ENCODE measurements around the gene TBC1D22A.
"Not testable (repeated sequence)": the region's sequence is repeated elsewhere in the genome, so short reads cannot be mapped to it uniquely, and the experiment has no call there.

TBC1D22A gene

DNA sequence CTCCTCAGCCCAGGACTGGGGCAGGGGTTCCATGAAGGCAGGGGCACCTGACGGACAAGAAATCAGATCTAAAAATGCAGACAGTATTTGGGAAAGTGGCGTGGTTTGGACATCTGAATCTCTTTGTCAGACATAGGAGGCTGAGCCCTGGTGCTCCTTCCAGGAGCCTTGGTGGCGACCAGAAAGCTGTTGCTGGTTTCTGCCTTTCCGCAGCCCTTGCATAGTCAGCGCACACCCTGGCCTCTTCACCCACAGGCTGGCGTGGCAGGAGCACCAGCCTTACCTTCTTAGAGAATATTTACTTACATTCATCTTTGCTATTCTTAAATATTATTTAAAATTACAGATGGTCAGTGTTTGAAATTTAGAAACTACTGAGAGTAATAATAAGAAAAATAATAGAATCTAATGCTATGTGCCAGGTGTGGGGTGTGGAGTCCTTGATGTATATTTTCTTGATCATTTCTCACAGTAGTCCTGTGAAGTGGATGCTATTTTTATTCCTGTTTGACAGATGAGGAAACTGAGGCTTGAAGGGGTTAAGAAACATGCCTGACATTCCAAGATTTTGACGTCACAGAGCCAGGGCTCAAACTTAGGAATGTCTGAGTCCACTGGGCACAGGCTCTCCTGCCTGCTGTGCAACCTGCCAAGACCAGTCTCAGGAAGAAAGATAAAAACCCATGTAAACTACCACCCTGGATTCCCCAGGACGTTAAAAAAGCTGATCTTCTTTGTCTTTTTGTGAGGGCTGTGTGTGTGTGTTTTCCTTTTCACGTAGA is 51.6 kb downstream of the TBC1D22A start:
- DNase-seq (ENCODE audit: low read depth), result no peak

DNA sequence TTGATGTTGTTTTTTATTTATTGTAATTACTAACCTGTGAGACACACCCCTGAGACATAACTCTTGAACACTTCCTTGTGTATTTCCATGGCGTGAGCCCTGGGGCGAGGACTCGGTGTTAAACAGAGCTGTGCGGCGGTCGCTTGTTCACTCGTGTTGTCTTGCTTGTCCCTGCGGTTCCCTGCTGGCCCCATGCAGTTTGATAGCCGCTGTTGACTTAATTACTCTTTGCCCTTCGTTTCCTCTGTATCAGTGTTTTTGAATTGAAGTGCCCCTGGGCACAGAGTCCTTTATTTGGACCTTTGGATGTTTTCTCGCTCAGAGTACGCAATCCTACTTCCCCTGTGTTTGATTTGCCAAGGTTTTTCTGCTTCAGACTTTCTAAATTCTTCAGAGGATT is 52.7 kb downstream of the TBC1D22A start:
- no peak for DNase-seq (ENCODE audit: low read depth)

DNA sequence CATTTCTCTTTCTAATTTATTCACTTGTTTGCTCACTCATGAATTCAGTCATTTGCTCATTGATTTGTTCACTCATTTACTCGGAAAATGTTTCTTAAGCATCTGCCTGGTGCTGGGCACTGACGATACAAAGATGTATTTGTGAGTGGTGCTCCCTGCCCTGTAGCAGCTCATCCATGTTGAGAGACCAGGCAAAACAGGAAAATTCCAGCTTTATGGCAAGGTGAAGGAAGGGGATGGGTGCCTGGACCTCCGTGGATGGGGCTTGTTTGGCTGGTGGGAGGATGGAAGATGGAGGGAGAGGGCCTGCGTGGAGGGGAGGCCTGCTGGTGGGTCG is 53.1 kb downstream of the TBC1D22A start:
- DNase-seq (ENCODE audit: low read depth), result no peak

DNA sequence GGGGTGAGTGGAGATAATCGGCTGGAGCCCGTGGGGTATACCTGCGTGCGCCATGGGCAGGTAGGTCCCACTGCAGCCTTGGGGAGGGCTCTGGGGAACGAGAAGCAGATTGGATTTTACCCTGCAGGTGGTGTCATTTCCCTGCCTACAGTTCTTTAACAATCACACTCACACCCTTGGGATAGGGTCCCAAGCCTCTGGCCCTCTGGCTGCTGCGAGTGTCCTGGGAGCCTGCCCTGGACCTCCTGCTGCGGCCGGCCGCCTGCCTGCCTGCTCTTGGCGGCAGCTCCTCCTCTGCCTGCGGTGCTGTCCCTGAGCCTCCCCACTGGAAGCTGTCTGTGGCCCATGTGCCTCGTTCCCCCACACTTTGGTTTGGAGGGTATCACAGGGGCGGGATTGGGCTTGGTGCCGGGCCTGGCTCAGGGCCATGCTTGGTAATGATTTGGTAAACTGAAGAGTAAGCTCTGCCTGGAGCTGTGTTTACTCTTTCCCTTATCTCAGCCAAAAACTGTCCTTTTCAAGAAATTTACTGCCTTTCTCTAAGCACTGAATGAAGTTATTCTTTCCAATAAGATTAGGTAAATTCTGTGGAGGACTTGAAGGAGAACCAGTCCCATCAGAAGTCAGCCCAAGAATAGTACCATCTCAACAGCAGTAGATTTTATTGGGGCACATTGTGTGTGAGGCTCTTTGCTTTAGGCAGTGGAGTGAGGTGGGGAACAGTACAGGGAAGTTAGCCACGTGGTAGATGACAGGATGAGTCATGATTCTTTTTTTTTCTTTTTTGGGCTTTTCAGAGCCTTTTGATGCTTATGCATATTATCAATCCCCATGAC is 53.7 kb downstream of the TBC1D22A start:
- no peak for DNase-seq (ENCODE audit: low read depth)

DNA sequence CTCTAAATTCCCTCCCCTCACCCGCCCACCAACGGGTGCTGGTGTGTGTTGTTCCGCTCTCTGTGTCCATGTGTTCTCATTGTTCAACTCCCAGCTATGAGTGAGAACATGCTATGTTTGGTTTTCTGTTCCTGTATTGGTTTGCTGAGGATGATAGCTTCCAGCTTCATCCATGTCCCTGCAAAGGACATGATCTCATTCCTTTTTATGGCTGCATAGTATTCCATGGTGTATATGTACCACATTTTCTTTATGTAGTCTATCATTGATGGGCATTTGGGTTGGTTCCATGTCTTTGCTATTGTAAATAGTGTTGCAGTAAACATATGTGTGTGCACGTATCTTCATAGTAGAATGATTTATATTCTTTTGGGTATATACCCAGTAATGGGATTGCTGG is 54.9 kb downstream of the TBC1D22A start:
- DNase-seq (ENCODE audit: low read depth), result not testable (repeated sequence)

DNA sequence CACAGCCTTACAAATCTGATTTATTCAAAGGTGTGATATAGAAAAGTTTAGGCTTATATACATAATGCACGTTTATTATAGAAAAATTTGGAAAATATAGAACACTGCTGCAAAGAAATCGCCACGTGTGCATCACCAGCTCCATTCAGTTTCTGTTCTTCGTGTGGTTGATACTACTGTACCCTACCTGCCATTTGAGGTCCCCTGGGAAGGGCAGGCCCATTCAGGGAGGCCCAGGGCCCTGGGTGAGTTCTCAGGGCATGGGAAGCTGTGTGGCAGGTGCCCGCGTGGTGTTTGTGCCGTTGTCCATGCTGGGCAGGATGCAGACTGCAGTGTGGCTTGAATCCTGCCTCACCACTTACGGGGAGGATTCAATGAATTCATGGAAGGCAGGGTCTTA is 60.8 kb downstream of the TBC1D22A start:
- DNase-seq (ENCODE audit: low read depth), result no peak

DNA sequence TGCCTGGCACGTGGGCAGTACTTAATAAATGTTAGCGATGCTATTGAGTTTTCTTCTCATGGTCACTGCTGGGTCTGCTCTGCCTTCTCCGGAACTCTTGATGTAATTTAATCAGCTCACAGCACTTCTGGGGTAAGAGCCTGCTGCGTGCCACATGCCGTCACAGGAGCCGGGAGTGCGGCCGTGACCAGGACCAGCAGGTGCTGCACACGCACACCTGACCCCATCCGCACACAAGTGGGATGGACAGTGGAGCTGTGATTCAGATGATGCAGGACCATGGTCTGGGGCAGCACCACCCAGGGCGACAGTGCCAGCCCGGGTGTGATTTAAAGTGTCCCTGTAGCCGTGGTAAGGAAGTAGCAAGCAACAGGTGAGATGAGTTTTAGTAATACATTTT is 61.2 kb downstream of the TBC1D22A start:
- no peak for DNase-seq (ENCODE audit: low read depth)

DNA sequence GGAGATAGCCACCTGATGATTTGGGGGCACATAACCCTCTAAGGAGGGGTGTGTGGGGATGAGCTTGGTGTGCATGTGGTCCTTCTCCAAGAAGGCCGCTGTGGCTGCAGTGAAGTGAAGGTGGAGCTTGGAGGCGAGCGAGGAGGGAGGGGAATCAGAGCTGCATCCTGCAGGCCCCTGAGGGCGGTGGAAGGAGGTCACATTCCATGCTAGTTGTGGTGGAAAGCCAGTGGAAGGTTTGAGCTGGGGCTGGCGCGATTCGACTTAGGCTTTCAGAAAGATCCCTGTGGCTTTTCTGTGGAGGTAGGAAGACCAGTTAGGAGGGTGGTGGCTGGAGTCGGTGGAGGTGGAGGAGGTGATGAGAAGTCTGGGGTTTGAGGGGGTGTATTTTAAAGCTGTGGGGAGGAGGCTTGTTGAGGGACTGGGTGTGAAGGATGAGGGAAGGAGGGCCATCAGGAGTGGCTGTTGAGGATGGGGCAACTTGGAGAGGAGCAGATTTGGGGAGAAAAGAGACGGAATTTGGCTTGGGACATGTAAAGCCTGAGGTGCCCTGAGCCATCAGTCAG is 62.0 kb downstream of the TBC1D22A start:
- DNase-seq (ENCODE audit: low read depth), result no peak

DNA sequence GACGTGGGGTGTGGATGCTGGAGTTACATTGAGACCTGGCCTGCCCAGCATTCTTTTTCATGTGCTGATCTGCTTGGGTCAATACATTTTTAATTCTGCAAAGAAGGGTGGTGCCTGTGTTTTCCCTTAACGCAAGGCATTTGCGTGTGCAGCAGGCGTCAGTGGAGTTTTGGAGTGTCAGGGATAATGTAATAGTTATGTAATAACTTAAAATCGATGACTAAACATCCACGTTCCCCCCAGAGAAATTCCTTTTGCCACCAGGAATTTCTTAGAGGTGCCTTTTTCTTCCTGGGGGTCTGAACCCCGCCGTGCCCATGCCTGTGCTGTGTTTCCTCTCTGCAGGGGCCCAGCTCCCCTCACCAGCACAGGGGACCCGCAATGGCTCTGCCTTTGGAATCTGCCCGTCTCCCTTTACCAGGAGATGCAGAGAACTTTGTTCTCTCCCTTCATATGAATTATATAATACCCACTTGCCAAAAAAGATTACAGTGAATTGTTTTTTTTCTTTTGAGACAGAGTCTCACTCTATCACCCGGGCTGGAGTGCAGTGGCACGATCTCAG is 62.6 kb downstream of the TBC1D22A start:
- no peak for DNase-seq (ENCODE audit: low read depth)

DNA sequence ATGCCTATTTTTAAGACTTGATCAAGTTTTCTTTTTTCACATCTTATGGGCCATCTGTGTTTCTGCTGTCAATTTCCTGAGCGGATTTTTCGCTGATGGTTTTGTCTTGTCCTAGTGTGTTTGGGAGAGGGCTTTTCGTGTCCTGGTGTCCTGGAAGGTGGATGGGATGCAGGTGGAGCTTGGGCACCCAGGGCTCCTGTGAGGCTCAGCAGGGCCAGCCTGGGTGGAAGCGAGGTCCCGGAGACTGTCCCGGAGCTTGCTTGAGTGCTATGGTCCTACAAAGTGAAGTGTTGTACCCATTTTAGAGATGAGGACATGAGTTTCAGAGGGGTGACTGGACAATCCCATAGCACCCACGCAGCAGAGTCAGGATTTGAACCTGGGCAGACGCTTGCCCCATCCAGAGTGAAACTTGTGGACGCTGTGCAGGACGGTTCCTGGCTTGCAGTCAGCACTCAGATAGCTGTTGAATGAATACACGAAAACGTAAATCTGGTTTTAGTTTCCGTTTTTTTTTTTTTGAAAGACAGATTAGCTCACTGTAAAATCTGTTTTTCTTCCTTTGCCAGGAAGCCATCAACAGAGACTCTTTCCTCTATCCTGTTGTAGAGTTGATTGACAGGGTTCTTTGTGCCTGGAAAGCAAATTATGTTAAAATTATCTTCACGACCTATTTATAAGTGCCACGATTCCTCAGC is 64.1 kb downstream of the TBC1D22A start:
- DNase-seq (ENCODE audit: low read depth), result no peak

DNA sequence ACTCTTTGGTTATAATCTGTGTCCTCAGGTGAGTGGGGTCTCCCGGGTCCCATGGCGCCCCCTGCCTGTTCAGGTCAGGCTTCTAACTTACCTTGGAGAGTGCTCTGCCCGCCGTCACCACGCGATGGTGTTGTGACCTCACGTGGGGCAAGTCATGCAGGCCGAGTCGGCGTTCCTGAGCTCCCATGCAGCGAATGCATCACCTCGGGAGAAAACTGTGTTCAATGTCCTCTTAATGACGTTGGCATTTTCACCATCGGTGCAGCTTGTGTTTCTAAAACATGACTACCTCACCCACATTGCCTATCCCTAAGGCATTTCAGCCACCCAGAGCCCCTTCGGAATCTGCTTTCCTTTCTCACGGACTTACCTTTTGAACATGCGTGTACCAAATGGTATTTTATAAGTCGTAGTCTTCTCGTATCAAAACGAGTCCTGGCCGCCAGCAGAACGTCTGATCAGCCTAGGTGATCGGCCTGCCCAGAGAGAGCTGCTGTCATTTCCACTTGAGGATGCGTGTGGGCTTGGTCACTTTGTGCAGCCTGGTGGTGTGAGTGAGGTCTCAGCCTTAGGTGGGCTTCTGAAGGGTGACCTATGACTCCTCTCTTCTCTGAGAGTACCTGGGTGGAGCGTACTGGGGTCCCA is 64.8 kb downstream of the TBC1D22A start:
- DNase-seq (ENCODE audit: low read depth), result no peak

DNA sequence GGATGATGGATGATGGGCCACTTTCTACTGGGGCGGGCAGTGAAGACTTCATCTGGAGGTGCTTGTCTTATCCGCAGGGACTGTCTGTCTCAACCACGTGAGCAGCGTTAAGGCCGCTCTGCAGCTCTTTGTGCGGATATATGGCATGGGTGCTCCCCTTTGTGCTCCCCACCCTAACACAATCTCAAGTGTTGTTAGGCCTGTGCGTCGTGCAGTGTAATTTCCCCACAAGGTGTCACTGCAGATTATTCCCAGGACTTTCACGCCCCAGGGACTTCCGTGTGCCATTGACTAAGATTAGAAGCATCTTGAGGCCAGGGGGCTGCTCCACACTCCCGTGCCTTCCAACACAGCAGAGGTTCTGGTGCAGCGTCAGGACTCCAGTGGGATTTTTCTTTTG is 65.3 kb downstream of the TBC1D22A start:
- DNase-seq (ENCODE audit: low read depth), result no peak

DNA sequence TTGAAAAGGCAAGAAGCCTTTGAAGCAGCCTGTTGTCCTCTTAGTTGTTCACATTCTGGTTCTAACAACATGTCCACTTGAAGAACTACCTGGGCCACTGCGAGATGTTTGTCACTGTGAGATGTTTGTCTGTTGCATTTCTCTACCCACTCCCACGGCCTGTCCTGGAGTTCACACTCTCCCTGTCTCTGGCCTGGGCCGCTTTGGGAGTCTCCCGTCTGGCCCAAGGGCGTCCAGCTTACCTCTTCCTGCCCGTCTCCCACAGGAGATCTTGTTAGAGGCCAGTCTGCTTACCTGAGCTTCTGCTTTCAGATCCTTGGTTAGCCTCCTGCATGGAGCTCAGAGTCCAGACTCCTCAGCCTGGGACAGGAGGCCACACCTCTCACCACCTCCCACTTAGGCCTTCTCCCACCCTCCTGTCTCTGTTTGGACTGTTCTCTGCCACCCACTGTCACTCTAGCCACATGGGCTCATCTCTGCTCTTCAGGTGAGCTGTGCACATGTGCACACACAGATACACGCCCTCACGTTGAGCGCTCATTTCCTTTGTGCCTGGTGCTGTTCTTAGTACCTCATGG is 66.0 kb downstream of the TBC1D22A start:
- DNase-seq (ENCODE audit: low read depth), result no peak

DNA sequence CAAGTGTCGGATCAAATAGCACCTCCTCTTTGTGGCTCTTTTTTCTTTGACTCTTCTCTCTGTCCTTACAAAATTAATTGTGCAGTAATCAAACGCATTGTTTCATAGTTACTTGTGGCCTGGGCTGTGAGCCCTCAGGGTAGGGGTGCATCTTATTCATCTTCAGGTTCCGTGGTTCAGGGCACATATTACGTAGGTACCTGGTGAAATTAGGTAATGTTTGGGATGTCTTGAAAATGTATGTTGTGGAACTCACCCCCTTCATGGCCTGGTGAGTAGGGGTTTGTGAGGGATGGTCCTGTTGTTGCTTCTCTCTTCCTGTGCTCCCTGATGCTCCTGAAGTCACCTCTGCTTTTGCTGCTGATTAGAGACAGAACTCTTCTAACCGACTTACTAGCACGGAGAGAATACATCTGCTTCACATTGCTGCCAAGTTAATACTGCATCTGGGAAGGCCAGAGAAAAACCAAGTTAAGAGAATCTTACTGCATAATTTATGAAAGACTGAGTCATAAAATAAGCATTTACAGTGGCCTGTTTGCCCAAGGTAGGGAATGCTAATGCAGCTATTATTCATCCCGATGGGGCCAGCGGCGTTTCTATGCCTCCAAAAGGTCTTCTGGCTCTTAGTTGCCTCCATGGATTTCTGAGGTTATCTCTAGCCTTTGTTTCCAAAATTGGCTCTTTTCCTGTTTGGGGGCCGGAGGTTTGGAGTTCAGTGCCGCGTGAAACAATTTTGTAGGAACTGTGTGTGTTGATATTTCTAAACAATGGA is 66.9 kb downstream of the TBC1D22A start:
- DNase-seq (ENCODE audit: low read depth), result no peak

DNA sequence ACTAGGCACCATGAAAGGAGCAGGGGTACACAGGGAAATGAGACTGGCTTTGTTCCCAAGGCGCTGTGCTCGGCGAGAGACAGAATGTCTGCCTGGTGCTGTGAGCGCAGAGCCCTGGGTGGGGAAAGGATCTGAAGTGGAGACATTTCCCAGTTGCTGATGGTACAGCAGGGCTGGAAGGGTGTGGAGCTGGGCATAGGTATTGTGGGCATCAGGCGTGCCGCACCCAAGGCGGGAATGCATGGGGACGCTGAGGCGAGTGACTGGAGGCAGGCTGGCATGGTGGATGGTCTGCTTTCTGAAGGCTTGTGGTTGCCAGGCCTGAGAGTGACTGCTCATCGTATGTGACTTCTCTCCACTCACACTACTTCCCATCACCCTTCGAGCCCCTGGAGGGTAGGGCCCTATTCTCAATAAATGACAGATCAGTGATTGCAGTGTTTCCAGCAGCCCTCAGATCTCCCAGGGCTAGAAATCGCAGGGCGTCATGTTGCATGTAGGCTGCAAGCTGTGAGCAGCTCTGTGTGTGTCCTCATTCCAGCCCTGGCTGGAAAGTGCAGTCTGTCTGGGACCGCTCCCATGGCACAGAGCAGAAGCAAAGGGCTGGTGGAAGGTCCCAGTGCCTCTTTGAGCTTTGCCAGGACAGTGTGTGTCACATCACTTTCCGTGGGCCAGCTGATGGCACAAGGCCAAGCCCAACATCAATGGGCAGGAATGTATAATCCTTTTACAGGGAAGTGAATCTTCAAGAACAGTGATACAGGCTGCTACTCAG is 67.7 kb downstream of the TBC1D22A start:
- no peak for DNase-seq (ENCODE audit: low read depth)

DNA sequence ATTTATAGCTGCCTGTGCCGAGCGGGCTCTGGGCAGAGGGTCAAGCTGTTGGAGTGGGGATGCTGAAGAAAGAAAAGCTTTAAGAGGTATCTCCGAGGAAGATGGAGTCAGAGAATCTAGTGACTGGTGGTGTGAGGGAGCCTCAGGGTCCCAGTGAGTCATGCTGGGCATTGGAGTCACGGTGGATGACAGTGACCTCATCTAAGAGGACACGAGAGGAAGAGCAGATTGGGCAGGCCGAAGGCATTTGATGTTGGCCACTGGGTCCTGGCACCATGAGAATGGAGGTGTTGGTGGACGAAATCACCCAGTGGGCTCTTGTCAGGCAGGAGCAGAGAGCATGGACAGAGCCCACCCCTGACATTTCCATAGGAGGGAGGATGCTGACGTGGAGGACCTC is 68.4 kb downstream of the TBC1D22A start:
- DNase-seq (ENCODE audit: low read depth), result no peak

DNA sequence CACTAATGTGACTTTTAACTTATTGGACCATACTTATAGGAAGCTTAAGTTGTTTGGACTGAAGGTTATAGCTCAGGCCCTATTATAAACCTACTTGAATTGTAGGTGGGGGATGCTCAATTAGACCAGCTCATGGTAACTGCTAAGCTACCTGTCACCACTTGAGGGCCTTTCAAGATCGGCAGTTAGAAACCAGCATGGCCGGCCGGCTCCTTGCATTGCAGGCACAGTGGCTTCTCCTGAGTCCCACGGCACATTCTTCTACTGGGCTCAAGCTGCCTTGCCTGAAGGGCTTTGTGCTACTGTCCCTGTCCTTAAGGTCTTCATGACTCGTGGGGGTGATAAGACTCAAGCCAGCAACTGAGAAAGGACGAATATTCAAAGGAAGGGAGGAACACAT is 70.8 kb downstream of the TBC1D22A start:
- DNase-seq (ENCODE audit: low read depth), result no peak

DNA sequence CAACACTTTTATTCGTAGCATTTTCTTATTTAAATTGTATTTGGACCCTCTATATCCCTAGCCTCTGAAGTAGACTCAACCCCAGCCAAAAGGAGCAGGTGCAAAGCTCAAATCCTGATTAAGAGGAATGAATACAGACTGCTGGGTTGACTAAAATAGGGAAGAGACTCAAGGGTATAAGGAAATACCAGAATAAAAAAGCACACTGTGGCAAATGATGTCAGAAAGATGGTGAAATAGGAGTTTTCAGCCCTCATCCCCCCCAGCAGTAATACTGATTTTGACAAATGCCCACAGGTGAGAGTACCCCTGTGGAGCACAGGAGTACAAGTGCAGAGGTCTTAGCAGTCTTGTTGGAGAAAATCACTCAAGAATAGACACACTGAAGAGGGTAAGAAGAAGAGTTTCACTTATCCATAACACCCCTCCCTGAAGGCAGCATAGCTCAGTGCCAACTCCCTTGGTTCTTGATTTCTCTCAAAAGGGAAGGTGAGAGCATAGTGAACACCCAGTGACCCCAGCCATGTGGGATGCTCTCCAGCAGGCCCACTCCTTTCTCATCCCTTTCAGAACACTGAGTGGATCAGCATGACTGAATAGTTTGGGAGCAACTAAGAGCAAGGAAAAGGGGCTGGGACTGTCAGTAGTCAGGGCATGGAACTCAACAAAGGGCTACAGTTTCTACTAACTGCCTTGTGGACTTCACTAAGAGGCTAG is 71.7 kb downstream of the TBC1D22A start:
- DNase-seq (ENCODE audit: low read depth), result no peak

DNA sequence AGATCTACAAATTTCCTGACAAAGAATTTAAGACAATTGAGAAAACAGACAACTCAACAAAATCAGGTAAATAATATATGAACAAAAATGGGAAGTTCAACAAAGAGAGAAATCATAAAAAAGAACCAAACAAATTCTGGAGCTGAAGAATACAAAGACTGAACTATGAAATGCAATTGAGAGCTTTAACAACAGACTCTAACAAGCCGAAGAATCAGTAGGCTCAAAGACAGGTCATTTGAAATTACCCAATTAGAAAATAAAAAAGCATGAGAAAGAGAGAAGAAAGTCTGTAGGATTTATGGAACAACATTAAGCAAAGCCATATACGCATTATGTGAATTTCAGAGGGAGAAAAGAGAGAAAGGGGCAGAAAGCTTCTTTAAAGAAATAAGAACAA is 72.8 kb downstream of the TBC1D22A start:
- no peak for DNase-seq (ENCODE audit: low read depth)

Measured in activated T-cell treated with anti-CD3 and anti-CD28 coated beads for 1 hour (primary cell).